ENCODE measurements around the gene MTMR10. TPM values are rescaled to one million over a fixed set of nuclear protein-coding genes. Genes with fewer than 3 reads are reported as not detected.

Gene MTMR10
- total and polyA plus RNA-seq, 2 experiments from 2014 or later = 7.2 to 8.1 TPM

DNA sequence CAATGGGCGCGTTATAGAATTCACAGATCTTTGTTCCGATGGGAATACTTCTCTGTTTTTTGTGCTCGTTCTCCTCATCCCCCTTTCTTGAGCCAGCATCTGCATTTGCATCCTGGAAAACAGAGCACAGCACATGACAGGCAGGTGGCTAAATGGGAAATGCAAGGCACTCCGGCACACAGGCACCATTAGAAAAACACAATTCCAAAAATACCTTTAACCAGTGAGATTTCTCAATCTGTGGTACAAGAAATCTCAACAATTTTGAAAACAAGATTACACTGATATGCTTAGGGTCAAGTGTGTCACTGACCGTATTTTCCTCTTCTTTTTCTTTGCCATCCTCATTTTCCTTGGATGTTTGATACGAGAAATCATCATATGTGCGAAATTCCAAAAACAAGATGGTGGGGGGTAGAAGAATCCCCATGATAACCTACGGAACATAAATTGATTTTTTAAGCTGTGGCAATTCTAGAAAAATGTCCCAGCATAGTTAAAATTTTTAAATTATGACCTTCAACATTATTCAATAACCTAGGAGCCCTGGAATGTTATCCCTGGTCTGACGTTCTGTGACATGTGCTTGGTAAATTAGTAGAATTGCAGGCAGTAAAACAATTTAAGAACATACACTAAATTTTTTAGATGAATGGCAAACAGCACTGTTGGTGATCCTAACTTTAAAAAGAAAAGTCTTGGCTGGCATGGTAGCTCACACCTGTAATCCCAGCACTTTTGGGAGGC lies 46.5 kb upstream of the MTMR10 start:
- DNase-seq = no peak
- TF ChIP-seq EZH2phosphoT487 (IDR thresholded peaks at IDR 0.05; ENCODE audit: insufficient read depth, low read depth) = no peak
- TF ChIP-seq EZH2 (IDR thresholded peaks at IDR 0.05; ENCODE audit: insufficient read depth, poor library complexity, severe bottlenecking) = no peak
- Histone ChIP-seq H4K20me1 (ENCODE audit: insufficient read depth) (no peaks in the 10 kb centered on the region), H3K4me2 (ENCODE audit: unreplicated experiment) (no peak overlapping the region), H3K27ac (no peak overlapping the region), H3K9ac (no peak overlapping the region), H3K36me3 (ENCODE audit: low read depth) (no peaks in the 10 kb centered on the region), H3K4me3 (no peak overlapping the region), H3K27me3 (replicated peaks; ENCODE audit: insufficient read depth) (no peaks in the 10 kb centered on the region), H2AFZ (no peak overlapping the region), H3F3A (ENCODE audit: insufficient read depth) (peaks cover 13% of the 10 kb centered on the region; the same call in 1 of the 2 replicates), H3K79me2 (ENCODE audit: insufficient read depth) (no peaks in the 10 kb centered on the region), H3K4me1 (ENCODE audit: insufficient read depth) (peaks cover 11% of the 10 kb centered on the region), H3K9me2 (ENCODE audit: insufficient read depth) (no peaks in the 10 kb centered on the region), H3K9me3 (ENCODE audit: low read depth) (no peaks in the 10 kb centered on the region)
- in situ Hi-C loops (cut with MboI) = no loop called here
- 80 to 81% methylated on average over 10 of the region's 10 CpGs for WGBS, 2 experiments (ENCODE audit: low coverage in 1 of 2, low lambda C conversion rate in 2 of 2, missing lambda C conversion rate in 2 of 2)

DNA sequence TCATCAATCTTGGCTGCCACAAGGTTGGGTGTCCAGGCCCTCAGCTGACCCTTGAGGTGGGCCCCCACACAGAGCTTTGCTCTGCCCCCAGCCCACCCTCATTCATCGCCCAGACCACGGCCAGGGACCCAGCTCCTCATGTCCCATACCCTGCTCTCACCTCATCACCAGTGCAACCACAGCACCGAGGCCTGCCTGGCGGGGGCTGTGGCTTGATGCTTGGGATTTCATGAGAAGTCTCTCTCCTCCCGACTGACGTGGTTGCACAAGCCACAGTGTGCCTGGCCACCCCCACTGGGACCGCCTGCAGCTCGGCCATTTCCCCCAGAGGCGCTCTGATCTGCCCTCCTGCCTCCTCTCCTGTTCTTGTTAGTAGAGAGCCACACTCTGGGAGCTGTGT lies 45.4 kb upstream of the MTMR10 start:
- DNase-seq = no peak
- in situ Hi-C loops (cut with MboI) = no loop called here

GRCh38 chr15:31035610-31036009 lies 44.2 kb upstream of the MTMR10 start:
- Histone ChIP-seq H3K79me2 (ENCODE audit: insufficient read depth) (no peaks in the 10 kb centered on the region), H3K9me2 (ENCODE audit: insufficient read depth) (no peaks in the 10 kb centered on the region), H3K36me3 (ENCODE audit: low read depth) (no peaks in the 10 kb centered on the region), H3K4me2 (ENCODE audit: unreplicated experiment) (no peak overlapping the region), H3K9me3 (ENCODE audit: low read depth) (no peaks in the 10 kb centered on the region), H2AFZ (no peak overlapping the region; the same call in 1 of the 2 replicates), H3K4me1 (ENCODE audit: insufficient read depth) (peaks cover 27% of the 10 kb centered on the region), H3K27ac (no peak overlapping the region), H3K4me3 (no peak overlapping the region), H3K9ac (no peak overlapping the region), H4K20me1 (ENCODE audit: insufficient read depth) (no peaks in the 10 kb centered on the region), H3F3A (ENCODE audit: insufficient read depth) (peaks cover 19% of the 10 kb centered on the region; the same call in 1 of the 2 replicates), H3K27me3 (replicated peaks; ENCODE audit: insufficient read depth) (no peaks in the 10 kb centered on the region)
- 66 to 69% methylated on average over 7 of the region's 7 CpGs for WGBS, 2 experiments (ENCODE audit: low coverage in 1 of 2, low lambda C conversion rate in 2 of 2, missing lambda C conversion rate in 2 of 2)
- in situ Hi-C loops (cut with MboI) = no loop called here
- TF ChIP-seq EZH2phosphoT487 (IDR thresholded peaks at IDR 0.05; ENCODE audit: insufficient read depth, low read depth) (no peak), EZH2 (IDR thresholded peaks at IDR 0.05; ENCODE audit: insufficient read depth, poor library complexity, severe bottlenecking) (no peak)
- no peak for DNase-seq

More for the DNA sequence above, 45.4 kb upstream of the MTMR10 start:
- Histone ChIP-seq H4K20me1 (ENCODE audit: insufficient read depth) (no peaks in the 10 kb centered on the region), H3K4me3 (no peak overlapping the region), H3K9me3 (ENCODE audit: low read depth) (no peaks in the 10 kb centered on the region), H3K4me2 (ENCODE audit: unreplicated experiment) (no peak overlapping the region), H3K36me3 (ENCODE audit: low read depth) (no peaks in the 10 kb centered on the region), H3K27ac (no peak overlapping the region), H3K9me2 (ENCODE audit: insufficient read depth) (no peaks in the 10 kb centered on the region), H3K27me3 (replicated peaks; ENCODE audit: insufficient read depth) (no peaks in the 10 kb centered on the region), H2AFZ (no peak overlapping the region), H3F3A (ENCODE audit: insufficient read depth) (peaks cover 19% of the 10 kb centered on the region; the same call in 1 of the 2 replicates), H3K9ac (no peak overlapping the region), H3K4me1 (ENCODE audit: insufficient read depth) (peaks cover 22% of the 10 kb centered on the region), H3K79me2 (ENCODE audit: insufficient read depth) (no peaks in the 10 kb centered on the region)
- TF ChIP-seq EZH2phosphoT487 (IDR thresholded peaks at IDR 0.05; ENCODE audit: insufficient read depth, low read depth) = no peak
- TF ChIP-seq EZH2 (IDR thresholded peaks at IDR 0.05; ENCODE audit: insufficient read depth, poor library complexity, severe bottlenecking) = no peak
- 82 to 85% methylated on average over 9 of the region's 9 CpGs for WGBS, 2 experiments (ENCODE audit: low coverage in 1 of 2, low lambda C conversion rate in 2 of 2, missing lambda C conversion rate in 2 of 2)

- H3K79me2 ChIP-seq (ENCODE audit: insufficient read depth) = no peaks in the 10 kb centered on the region
- peak overlapping the region; percentile 78 for H3K4me2 ChIP-seq (ENCODE audit: unreplicated experiment)
- no peak overlapping the region for H3K9ac ChIP-seq
- peaks cover 19% of the 10 kb centered on the region; the same call in 1 of the 2 replicates for H3F3A ChIP-seq (ENCODE audit: insufficient read depth)
- H3K9me3 ChIP-seq (ENCODE audit: low read depth) = no peaks in the 10 kb centered on the region
- no peak overlapping the region for H3K27ac ChIP-seq
- H3K36me3 ChIP-seq (ENCODE audit: low read depth) = no peaks in the 10 kb centered on the region
- no peaks in the 10 kb centered on the region for H4K20me1 ChIP-seq (ENCODE audit: insufficient read depth)
- DNase-seq = peak; percentile 53
- H3K9me2 ChIP-seq (ENCODE audit: insufficient read depth) = no peaks in the 10 kb centered on the region
- H3K4me3 ChIP-seq = no peak overlapping the region
- WGBS, 2 experiments (ENCODE audit: low coverage in 1 of 2, low lambda C conversion rate in 2 of 2, missing lambda C conversion rate in 2 of 2) = 37 to 49% methylated on average over 4 of the region's 4 CpGs
- in situ Hi-C loops (cut with MboI) = no loop called here
- H3K4me1 ChIP-seq (ENCODE audit: insufficient read depth) = peaks cover 27% of the 10 kb centered on the region
- H3K27me3 ChIP-seq (replicated peaks; ENCODE audit: insufficient read depth) = no peaks in the 10 kb centered on the region
- no peak overlapping the region for H2AFZ ChIP-seq
- TF ChIP-seq EZH2 (IDR thresholded peaks at IDR 0.05; ENCODE audit: insufficient read depth, poor library complexity, severe bottlenecking) (no peak), EZH2phosphoT487 (IDR thresholded peaks at IDR 0.05; ENCODE audit: insufficient read depth, low read depth) (no peak)
Observed at GRCh38 chr15:31034152-31034551, 42.7 kb upstream of the MTMR10 start.
